OCI-LY1 (cell line): ENCODE results near the gene WDR93.

ENCODE experiments used
- EZH2 ChIP-seq: fragments of 200-600 bp; sonication (generic), shearing (Covaris generic); IDR thresholded peaks from 2 replicates; pipeline ENCODE4 v1.8.0; 2017; ENCODE audit warnings: borderline replicate concordance, mixed run types, mild to moderate bottlenecking, antibody characterized with exemption, low read length, moderate library complexity, mixed read lengths
- TF ChIP-seq, protein P1 (sequence below): fragments of 200-600 bp; sonication (generic), shearing (Covaris generic); IDR thresholded peaks from 2 replicates; pipeline ENCODE4 v1.5.1; 2017; ENCODE audit warnings: mild to moderate bottlenecking, antibody characterized with exemption, low read length, moderate library complexity, mixed read lengths

- TF ChIP-seq, protein P1, sequence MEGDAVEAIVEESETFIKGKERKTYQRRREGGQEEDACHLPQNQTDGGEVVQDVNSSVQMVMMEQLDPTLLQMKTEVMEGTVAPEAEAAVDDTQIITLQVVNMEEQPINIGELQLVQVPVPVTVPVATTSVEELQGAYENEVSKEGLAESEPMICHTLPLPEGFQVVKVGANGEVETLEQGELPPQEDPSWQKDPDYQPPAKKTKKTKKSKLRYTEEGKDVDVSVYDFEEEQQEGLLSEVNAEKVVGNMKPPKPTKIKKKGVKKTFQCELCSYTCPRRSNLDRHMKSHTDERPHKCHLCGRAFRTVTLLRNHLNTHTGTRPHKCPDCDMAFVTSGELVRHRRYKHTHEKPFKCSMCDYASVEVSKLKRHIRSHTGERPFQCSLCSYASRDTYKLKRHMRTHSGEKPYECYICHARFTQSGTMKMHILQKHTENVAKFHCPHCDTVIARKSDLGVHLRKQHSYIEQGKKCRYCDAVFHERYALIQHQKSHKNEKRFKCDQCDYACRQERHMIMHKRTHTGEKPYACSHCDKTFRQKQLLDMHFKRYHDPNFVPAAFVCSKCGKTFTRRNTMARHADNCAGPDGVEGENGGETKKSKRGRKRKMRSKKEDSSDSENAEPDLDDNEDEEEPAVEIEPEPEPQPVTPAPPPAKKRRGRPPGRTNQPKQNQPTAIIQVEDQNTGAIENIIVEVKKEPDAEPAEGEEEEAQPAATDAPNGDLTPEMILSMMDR = no peak
- TF ChIP-seq EZH2 = no peak
These were observed 92.7 kb downstream of the WDR93 start for GRCh38 chr15:89783111-89783860.
